B cell (primary cell): ENCODE results near the gene KCNH3. TPM values are rescaled to one million over a fixed set of nuclear protein-coding genes. Genes with fewer than 3 reads are reported as not detected.
"Not testable (repeated sequence)": the region's sequence is repeated elsewhere in the genome, so short reads cannot be mapped to it uniquely, and the experiment has no call there.

Experiments used
- ATAC-seq: fragments of 200-7000 bp; cut with Tn5 transposase; one replicate; pipeline ENCODE4 v1.10.0; 2021; ENCODE audit warnings: low read depth, mild to moderate bottlenecking, moderate number of reproducible peaks, moderate library complexity
- CTCF ChIA-PET: fragments of 350-600 bp; sonication (Branson Sonifier 250); formaldehyde crosslinking; loops from one replicate; lab custom pipeline; 2021; ENCODE audit warnings: antibody characterized with exemption, inconsistent platforms; lab: Charles Lee
- POLR2A ChIA-PET: fragments of 350-600 bp; sonication (Branson Sonifier 250); formaldehyde crosslinking; loops from one replicate; lab custom pipeline; 2021; ENCODE audit warnings: antibody characterized with exemption; lab: Charles Lee
- DNase-seq: peaks from one replicate; pipeline ENCODE4 v3.0.0; 2013
- H2AFZ ChIP-seq: 2 replicates; pipeline ENCODE4 v1.6.1; 2012; ENCODE audit warnings: mild to moderate bottlenecking, low read depth, low read length; ENCODE audit not compliant: insufficient read depth, poor library complexity, severe bottlenecking
- H3K27ac ChIP-seq, 2 donors: 1 replicate in 1 of 2; 2 replicates in 1 of 2; pipeline ENCODE4 v1.5.1; 2012 to 2013; ENCODE audit warnings: low read length in 2 of 2, mild to moderate bottlenecking in 2 of 2, moderate library complexity in 1 of 2
- H3K27me3 ChIP-seq, 4 experiments: fragments of 200-600 bp in 1 of 4; sonication (generic) in 1 of 4; replicated peaks in 1 of 4; 1 replicate in 2 of 4; 2 replicates in 2 of 4; pipeline versions ENCODE4 v1.6.1 to v1.7.0; 2013 to 2016; ENCODE audit warnings: low read length in 3 of 4, mild to moderate bottlenecking in 2 of 4, mixed read lengths in 1 of 4, moderate library complexity in 1 of 4; ENCODE audit not compliant: insufficient read depth in 4 of 4, control insufficient read depth in 3 of 4; ENCODE audit errors: control extremely low read depth in 1 of 4
- H3K36me3 ChIP-seq, 2 experiments: replicated peaks in 1 of 2; 1 replicate in 1 of 2; 2 replicates in 1 of 2; pipeline versions ENCODE4 v1.6.1 to v1.7.1; 2013; ENCODE audit warnings: low read length in 1 of 2; ENCODE audit not compliant: insufficient read depth in 2 of 2, control insufficient read depth in 1 of 2; ENCODE audit errors: control extremely low read depth in 1 of 2, extremely low read depth in 1 of 2
- H3K4me1 ChIP-seq, 2 donors: fragments of 200-600 bp in 1 of 2; sonication (generic) in 1 of 2; 1 replicate in 1 of 2; 2 replicates in 1 of 2; pipeline versions ENCODE4 v1.5.1 to v1.6.1; 2013 to 2017; ENCODE audit warnings: low read length in 2 of 2; ENCODE audit not compliant: control insufficient read depth in 2 of 2, insufficient read depth in 2 of 2
- H3K4me2 ChIP-seq: replicated peaks from 2 replicates; pipeline ENCODE3; 2012; ENCODE audit warnings: mild to moderate bottlenecking, low read depth, low read length; ENCODE audit not compliant: poor library complexity, severe bottlenecking
- H3K4me3 ChIP-seq, 5 experiments: fragments of 200-600 bp in 1 of 5; sonication (generic) in 1 of 5; 1 replicate in 3 of 5; 2 replicates in 2 of 5; pipeline versions ENCODE4 v1.5.1 to v1.7.0; 2011 to 2016; ENCODE audit warnings: low read length in 4 of 5, mild to moderate bottlenecking in 4 of 5, low read depth in 2 of 5, control low read depth in 1 of 5, moderate library complexity in 1 of 5; ENCODE audit not compliant: insufficient read depth in 1 of 5; ENCODE audit errors: control extremely low read depth in 1 of 5, extremely low read depth in 1 of 5
- H3K79me2 ChIP-seq: fragments of 200-600 bp; sonication (generic); one replicate; pipeline ENCODE4 v1.6.0; 2016; ENCODE audit warnings: low read length; ENCODE audit not compliant: control insufficient read depth, insufficient read depth
- H3K9ac ChIP-seq: fragments of 200-600 bp; sonication (generic); 2 replicates; pipeline ENCODE4 v1.6.1; 2017; ENCODE audit warnings: mild to moderate bottlenecking, low read length, moderate library complexity
- H3K9me3 ChIP-seq, 3 donors: one replicate each; pipeline versions ENCODE4 v1.6.1 to v1.7.1; 2013; ENCODE audit warnings: low read length in 2 of 3; ENCODE audit not compliant: control insufficient read depth in 2 of 3, insufficient read depth in 1 of 3; ENCODE audit errors: control extremely low read depth in 1 of 3
- H4K20me1 ChIP-seq: 2 replicates; pipeline ENCODE4 v1.6.0; 2012; ENCODE audit warnings: mild to moderate bottlenecking, low read length; ENCODE audit not compliant: insufficient read depth, control insufficient read depth, poor library complexity, severe bottlenecking
- H3K27ac Mint-ChIP-seq: one replicate; pipeline ENCODE4 v1.8.0; 2021; ENCODE audit warnings: mixed read lengths
- H3K27me3 Mint-ChIP-seq: one replicate; pipeline ENCODE4 v1.8.0; 2021; ENCODE audit warnings: mixed read lengths
- H3K4me1 Mint-ChIP-seq: one replicate; pipeline ENCODE4 v1.8.0; 2021; ENCODE audit warnings: mixed read lengths
- H3K4me3 Mint-ChIP-seq: one replicate; pipeline ENCODE4 v1.8.0; 2021; ENCODE audit warnings: mixed read lengths
- H3K9me3 Mint-ChIP-seq: one replicate; pipeline ENCODE4 v1.8.0; 2022; ENCODE audit warnings: mixed read lengths; ENCODE audit not compliant: insufficient read depth
- CTCF ChIP-seq: fragments of 200-600 bp; IDR thresholded peaks from one replicate; pipeline ENCODE4 v1.8.0; 2022; ENCODE audit warnings: antibody characterized with exemption, mild to moderate bottlenecking
- EZH2 ChIP-seq: IDR thresholded peaks from 2 replicates; pipeline ENCODE4 v1.6.1; 2012; ENCODE audit warnings: borderline replicate concordance, low read depth, mild to moderate bottlenecking, moderate library complexity, low read length; ENCODE audit not compliant: insufficient read depth, poor library complexity, severe bottlenecking
- WGBS: methylation state at CpG from one replicate; pipeline ENCODE4 v1.1.5; 2013; ENCODE audit warnings: missing lambda C conversion rate; ENCODE audit not compliant: insufficient coverage; 5-methylcytosine and 5-hydroxymethylcytosine counted together
- intact Hi-C: fragments of 100-400 bp; cut with micrococcal nuclease; formaldehyde crosslinking; loops from one replicate; pipeline ENCODE4 v1.10.0; 2022
- polyA plus RNA-seq: library from polyadenylated mRNA; depleted of rRNA; stranded (reverse); fragments of >200 nt; gene quantifications from 2 replicates; pipeline ENCODE4 v1.2.3, GENCODE V29; 2012
- total RNA-seq, 2 donors: library from RNA; stranded (reverse); fragments of 120-200 nt in 1 of 2; gene quantifications; 1 replicate in 1 of 2; 2 replicates in 1 of 2; pipeline versions ENCODE4 v1.2.3 to v1.2.4, GENCODE V29; 2013 to 2022

Gene KCNH3
- total and polyA plus RNA-seq, 2 donors (not counting 1 experiment from before 2014, with no cell fraction given): 0.49 to 0.54 TPM

- CTCF ChIA-PET: interaction anchor here (0.9 to 3.7 kb wide), 4 partner anchors 9 to 149 kb away, joined by 3 to 30 read pairs (median 11); no protein-coding TSS in a partner anchor
- no peak overlapping the region for H3K27ac Mint-ChIP-seq
- H3K4me3 Mint-ChIP-seq: no peak overlapping the region
- POLR2A ChIA-PET: no interaction called here
- Histone ChIP-seq H3K4me1 (peaks cover 0 to 2% of the 10 kb centered on the region in 2 donors), H3K4me3 (no peak overlapping the region), H3K27ac (no peak overlapping the region), H3K79me2 (no peaks in the 10 kb centered on the region), H3K36me3 (peaks cover 0 to 3% of the 10 kb centered on the region in 2 experiments), H2AFZ (no peak overlapping the region), H3K4me2 (no peak overlapping the region), H4K20me1 (no peaks in the 10 kb centered on the region), H3K27me3 (no peaks in the 10 kb centered on the region), H3K9me3 (no peaks in the 10 kb centered on the region), H3K9ac (no peak overlapping the region)
- H3K9me3 Mint-ChIP-seq: no peaks in the 10 kb centered on the region
- ATAC-seq: no peak
- H3K27me3 Mint-ChIP-seq: no peaks in the 10 kb centered on the region
- H3K4me1 Mint-ChIP-seq: peaks cover 4% of the 10 kb centered on the region
- intact Hi-C loops: no loop called here
- TF ChIP-seq EZH2 (no peak), CTCF (no peak)
- no peak for DNase-seq
Observed at GRCh38 chr12:49505672-49506071, 33.2 kb upstream of the KCNH3 start.

DNA sequence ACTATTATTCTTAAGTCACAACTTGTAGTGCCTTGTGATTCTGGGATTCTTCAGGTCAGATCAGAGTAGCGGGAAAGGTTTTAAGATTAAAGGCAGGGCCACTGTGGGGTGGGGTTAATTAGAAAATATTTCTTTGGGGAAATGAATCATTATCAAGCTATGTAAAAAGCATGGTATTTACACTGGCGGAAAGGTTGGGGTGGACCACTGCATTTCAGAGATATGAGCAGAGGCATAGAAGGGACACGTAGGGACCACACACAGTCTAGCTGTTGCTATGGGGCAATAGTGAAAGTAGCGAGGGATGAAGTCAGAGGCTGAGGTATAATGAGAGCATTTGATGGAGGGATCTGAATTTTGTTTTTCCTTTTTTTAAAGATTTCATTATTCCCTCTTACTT is 31.7 kb upstream of the KCNH3 start:
- Histone ChIP-seq H3K79me2 (no peaks in the 10 kb centered on the region), H3K4me2 (no peak overlapping the region), H4K20me1 (no peaks in the 10 kb centered on the region), H3K4me3 (no peak overlapping the region), H3K9ac (no peak overlapping the region), H2AFZ (no peak overlapping the region), H3K9me3 (no peaks in the 10 kb centered on the region), H3K4me1 (peaks cover 0 to under 1% of the 10 kb centered on the region in 2 donors), H3K36me3 (no peaks in the 10 kb centered on the region), H3K27ac (no peak overlapping the region), H3K27me3 (no peaks in the 10 kb centered on the region)
- H3K27ac Mint-ChIP-seq: no peak overlapping the region
- intact Hi-C loops: no loop called here
- ChIA-PET CTCF (interaction anchor here (0.9 to 15.7 kb wide), 3 partner anchors 10 to 151 kb away, joined by 3 to 729 read pairs (median 6); partner anchors contain the start of genes DNAJC22 and SPATS2), POLR2A (no interaction called here)
- peaks cover under 1% of the 10 kb centered on the region for H3K4me1 Mint-ChIP-seq
- 91% methylated on average over 3 of the region's 4 CpGs for WGBS
- ATAC-seq: no peak
- H3K9me3 Mint-ChIP-seq: no peaks in the 10 kb centered on the region
- TF ChIP-seq EZH2 (no peak), CTCF (no peak)
- DNase-seq: no peak
- H3K4me3 Mint-ChIP-seq: no peak overlapping the region
- no peaks in the 10 kb centered on the region for H3K27me3 Mint-ChIP-seq

- H3K27me3 ChIP-seq, DNase-seq, H4K20me1 ChIP-seq, intact Hi-C loops, H3K36me3 ChIP-seq, H3K4me3 ChIP-seq, H3K4me1 Mint-ChIP-seq, ATAC-seq, H3K79me2 ChIP-seq, H3K9me3 ChIP-seq, H3K27ac Mint-ChIP-seq, H3K9me3 Mint-ChIP-seq, H2AFZ ChIP-seq, H3K4me2 ChIP-seq, H3K9ac ChIP-seq, H3K4me1 ChIP-seq, H3K27ac ChIP-seq, H3K4me3 Mint-ChIP-seq, H3K27me3 Mint-ChIP-seq: not testable (repeated sequence)
- 97% methylated on average over 7 of the region's 8 CpGs for WGBS
- ChIA-PET CTCF (interaction anchor here (0.6 to 15.7 kb wide), 5 partner anchors 139 to 253 kb away, joined by 3 to 729 read pairs (median 7); partner anchors contain the start of genes DNAJC22, PRPH and SPATS2), POLR2A (interaction anchor here (0.7 kb wide), 1 partner anchor 174 kb away, joined by 6 read pairs; no protein-coding TSS in a partner anchor)
Observed at GRCh38 chr12:49509681-49510080, 29.1 kb upstream of the KCNH3 start.
